Neural cell (in vitro differentiated cells): Measurements from ENCODE around the gene ATP4B.

Experiments
- EZH2 ChIP-seq: fragments of 200-600, 300-800 bp; shearing (Covaris generic), sonication (generic); IDR thresholded peaks from 2 replicates; pipeline ENCODE4 v1.6.1; 2014; ENCODE audit warnings: antibody characterized with exemption, low read length, borderline replicate concordance, mild to moderate bottlenecking; ENCODE audit not compliant: insufficient read depth, poor library complexity, severe bottlenecking
- MXI1 ChIP-seq: fragments of 450-650 bp; conservative IDR thresholded peaks from 2 replicates; pipeline ENCODE4 v1.6.1; 2014; ENCODE audit warnings: antibody characterized with exemption, mild to moderate bottlenecking; ENCODE audit not compliant: poor library complexity, severe bottlenecking
- POLR2AphosphoS5 ChIP-seq: IDR thresholded peaks from 2 replicates; pipeline ENCODE4 v1.6.1; 2012
- SMC3 ChIP-seq: fragments of 450-650 bp; conservative IDR thresholded peaks from 2 replicates; pipeline ENCODE4 v1.6.1; 2014; ENCODE audit warnings: antibody characterized with exemption, mild to moderate bottlenecking, moderate library complexity; ENCODE audit not compliant: poor library complexity
- TF ChIP-seq, protein P1 (sequence below): fragments of 450-650 bp; IDR thresholded peaks from 2 replicates; pipeline ENCODE4 v1.5.1; 2014; ENCODE audit warnings: antibody characterized with exemption, mild to moderate bottlenecking, moderate library complexity; ENCODE audit not compliant: poor library complexity, severe bottlenecking
- TF ChIP-seq, protein P2 (sequence below): IDR thresholded peaks from 2 replicates; pipeline ENCODE4 v1.6.1; 2012; ENCODE audit warnings: borderline replicate concordance

DNA sequence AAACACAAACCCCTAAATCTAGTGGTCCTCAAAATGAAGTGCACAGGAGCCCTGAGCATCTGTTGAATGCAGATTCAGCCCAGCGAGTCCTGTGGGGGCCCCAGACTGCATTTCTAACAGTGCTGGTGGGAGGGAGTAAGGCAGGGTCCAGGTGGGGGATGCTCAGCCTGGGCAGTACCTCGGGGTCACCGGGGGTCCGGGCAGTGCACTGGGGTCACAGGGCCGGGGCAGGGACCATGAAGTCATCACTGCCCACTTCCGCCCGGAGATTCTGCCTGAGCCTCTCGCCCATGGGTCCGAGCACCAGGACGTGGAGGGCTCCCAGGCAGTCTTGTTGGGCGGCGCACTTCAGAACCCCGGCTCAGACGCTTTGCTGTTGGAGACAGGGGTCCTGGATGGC, 838 bp upstream of the ATP4B start:
- no peak for TF ChIP-seq EZH2
- TF ChIP-seq, protein P1, sequence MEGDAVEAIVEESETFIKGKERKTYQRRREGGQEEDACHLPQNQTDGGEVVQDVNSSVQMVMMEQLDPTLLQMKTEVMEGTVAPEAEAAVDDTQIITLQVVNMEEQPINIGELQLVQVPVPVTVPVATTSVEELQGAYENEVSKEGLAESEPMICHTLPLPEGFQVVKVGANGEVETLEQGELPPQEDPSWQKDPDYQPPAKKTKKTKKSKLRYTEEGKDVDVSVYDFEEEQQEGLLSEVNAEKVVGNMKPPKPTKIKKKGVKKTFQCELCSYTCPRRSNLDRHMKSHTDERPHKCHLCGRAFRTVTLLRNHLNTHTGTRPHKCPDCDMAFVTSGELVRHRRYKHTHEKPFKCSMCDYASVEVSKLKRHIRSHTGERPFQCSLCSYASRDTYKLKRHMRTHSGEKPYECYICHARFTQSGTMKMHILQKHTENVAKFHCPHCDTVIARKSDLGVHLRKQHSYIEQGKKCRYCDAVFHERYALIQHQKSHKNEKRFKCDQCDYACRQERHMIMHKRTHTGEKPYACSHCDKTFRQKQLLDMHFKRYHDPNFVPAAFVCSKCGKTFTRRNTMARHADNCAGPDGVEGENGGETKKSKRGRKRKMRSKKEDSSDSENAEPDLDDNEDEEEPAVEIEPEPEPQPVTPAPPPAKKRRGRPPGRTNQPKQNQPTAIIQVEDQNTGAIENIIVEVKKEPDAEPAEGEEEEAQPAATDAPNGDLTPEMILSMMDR, result no peak
- no peak for TF ChIP-seq MXI1
- TF ChIP-seq, protein P2, sequence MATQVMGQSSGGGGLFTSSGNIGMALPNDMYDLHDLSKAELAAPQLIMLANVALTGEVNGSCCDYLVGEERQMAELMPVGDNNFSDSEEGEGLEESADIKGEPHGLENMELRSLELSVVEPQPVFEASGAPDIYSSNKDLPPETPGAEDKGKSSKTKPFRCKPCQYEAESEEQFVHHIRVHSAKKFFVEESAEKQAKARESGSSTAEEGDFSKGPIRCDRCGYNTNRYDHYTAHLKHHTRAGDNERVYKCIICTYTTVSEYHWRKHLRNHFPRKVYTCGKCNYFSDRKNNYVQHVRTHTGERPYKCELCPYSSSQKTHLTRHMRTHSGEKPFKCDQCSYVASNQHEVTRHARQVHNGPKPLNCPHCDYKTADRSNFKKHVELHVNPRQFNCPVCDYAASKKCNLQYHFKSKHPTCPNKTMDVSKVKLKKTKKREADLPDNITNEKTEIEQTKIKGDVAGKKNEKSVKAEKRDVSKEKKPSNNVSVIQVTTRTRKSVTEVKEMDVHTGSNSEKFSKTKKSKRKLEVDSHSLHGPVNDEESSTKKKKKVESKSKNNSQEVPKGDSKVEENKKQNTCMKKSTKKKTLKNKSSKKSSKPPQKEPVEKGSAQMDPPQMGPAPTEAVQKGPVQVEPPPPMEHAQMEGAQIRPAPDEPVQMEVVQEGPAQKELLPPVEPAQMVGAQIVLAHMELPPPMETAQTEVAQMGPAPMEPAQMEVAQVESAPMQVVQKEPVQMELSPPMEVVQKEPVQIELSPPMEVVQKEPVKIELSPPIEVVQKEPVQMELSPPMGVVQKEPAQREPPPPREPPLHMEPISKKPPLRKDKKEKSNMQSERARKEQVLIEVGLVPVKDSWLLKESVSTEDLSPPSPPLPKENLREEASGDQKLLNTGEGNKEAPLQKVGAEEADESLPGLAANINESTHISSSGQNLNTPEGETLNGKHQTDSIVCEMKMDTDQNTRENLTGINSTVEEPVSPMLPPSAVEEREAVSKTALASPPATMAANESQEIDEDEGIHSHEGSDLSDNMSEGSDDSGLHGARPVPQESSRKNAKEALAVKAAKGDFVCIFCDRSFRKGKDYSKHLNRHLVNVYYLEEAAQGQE, result no peak
- no peak for TF ChIP-seq POLR2AphosphoS5
- no peak for TF ChIP-seq SMC3
